Pulmonary artery endothelial cell (primary cell): ENCODE measurements around the gene TCHP. TPM values are rescaled to one million over a fixed set of nuclear protein-coding genes. Genes with fewer than 3 reads are reported as not detected.
"Not testable (repeated sequence)": the region's sequence is repeated elsewhere in the genome, so short reads cannot be mapped to it uniquely, and the experiment has no call there.

ENCODE experiments used
- DNase-seq: peaks from one replicate; pipeline ENCODE4 v3.0.0-alpha.2; 2011; ENCODE audit warnings: low read depth, low spot score
- total RNA-seq: library from RNA; depleted of rRNA; stranded (reverse); fragments of >200 nt; gene quantifications from 2 replicates; pipeline ENCODE4 v1.2.3, GENCODE V29; 2014

Gene TCHP
- total RNA-seq, 1 donor from 2014 or later, result 11.6 TPM

GRCh38 chr12:109878749-109879148 is 21.3 kb upstream of the TCHP start:
- no peak for DNase-seq

GRCh38 chr12:109879351-109880042 is 20.6 kb upstream of the TCHP start:
- no peak for DNase-seq

- peak; percentile 15 for DNase-seq
These were observed 19.8 kb upstream of the TCHP start, which contains the start of gene GLTP for GRCh38 chr12:109880043-109880931. Gene GLTP (minus strand): TSS chr12:109880541. CDS start chr12:109880374, 167 bp downstream.

GRCh38 chr12:109880938-109881337 is 19.1 kb upstream of the TCHP start:
- DNase-seq, result no peak

GRCh38 chr12:109881752-109882151 is 18.3 kb upstream of the TCHP start:
- no peak for DNase-seq

GRCh38 chr12:109883461-109883860 is 16.6 kb upstream of the TCHP start:
- DNase-seq, result no peak

GRCh38 chr12:109885616-109886015 is 14.5 kb upstream of the TCHP start:
- DNase-seq, result no peak

- peak; percentile 22 for DNase-seq
These were observed 11.7 kb upstream of the TCHP start for GRCh38 chr12:109888179-109889020.

- DNase-seq, result no peak
These were observed 9.4 kb upstream of the TCHP start for GRCh38 chr12:109890620-109891170.

- DNase-seq, result not testable (repeated sequence)
These were observed 8.3 kb upstream of the TCHP start for GRCh38 chr12:109891731-109892130.

- DNase-seq, result no peak
These were observed 7.8 kb upstream of the TCHP start for GRCh38 chr12:109892165-109892715.

- no peak for DNase-seq
These were observed 7.3 kb upstream of the TCHP start for GRCh38 chr12:109892748-109893147.

GRCh38 chr12:109893261-109893995 is 6.6 kb upstream of the TCHP start:
- DNase-seq, result no peak

- no peak for DNase-seq
These were observed 5.1 kb upstream of the TCHP start for GRCh38 chr12:109894939-109895338.

- DNase-seq, result no peak
These were observed 3.9 kb upstream of the TCHP start for GRCh38 chr12:109896188-109896587.

GRCh38 chr12:109897029-109897428 is 3.0 kb upstream of the TCHP start:
- DNase-seq, result no peak

- not testable (repeated sequence) for DNase-seq
These were observed 729 bp upstream of the TCHP start for GRCh38 chr12:109899345-109899744.

GRCh38 chr12:109900752-109901580 is 892 bp downstream of the TCHP start:
- no peak for DNase-seq

- no peak for DNase-seq
These were observed 2.9 kb downstream of the TCHP start for GRCh38 chr12:109902891-109903418.
